GM19467 (cell line): Measurements from ENCODE around the gene ESRRB.

Experiments
- ATAC-seq: cut with Tn5 transposase; IDR thresholded peaks from one replicate; pipeline ENCODE4 v1.9.1; 2021; ENCODE audit warnings: mild to moderate bottlenecking, moderate library complexity; ENCODE audit not compliant: unreplicated experiment

The ESRRB gene

GRCh38 chr14:76375947-76376404, at the start of gene ESRRB:
ESRRB (plus strand) TSS chr14:76376137; CDS start chr14:76376402, 265 bp downstream.
- ATAC-seq: no peak

- ATAC-seq: no peak
Measured at GRCh38 chr14:76326918-76327689, 48.8 kb upstream of the ESRRB start.

- ATAC-seq: no peak
Measured at GRCh38 chr14:76328457-76329137, 47.3 kb upstream of the ESRRB start.

- no peak for ATAC-seq
Measured at GRCh38 chr14:76329154-76329928, 46.6 kb upstream of the ESRRB start.

GRCh38 chr14:76329951-76330350, 46.0 kb upstream of the ESRRB start:
- ATAC-seq: no peak

GRCh38 chr14:76330411-76331327, 45.3 kb upstream of the ESRRB start:
- ATAC-seq: no peak

GRCh38 chr14:76331328-76332011, 44.5 kb upstream of the ESRRB start:
- no peak for ATAC-seq

GRCh38 chr14:76333664-76334063, 42.3 kb upstream of the ESRRB start:
- no peak for ATAC-seq

- ATAC-seq: no peak
Measured at GRCh38 chr14:76334316-76334715, 41.6 kb upstream of the ESRRB start.

GRCh38 chr14:76336876-76337275, 39.1 kb upstream of the ESRRB start:
- ATAC-seq: no peak

GRCh38 chr14:76337635-76338545, 38.0 kb upstream of the ESRRB start:
- ATAC-seq: no peak

GRCh38 chr14:76339728-76340615, 36.0 kb upstream of the ESRRB start:
- no peak for ATAC-seq

- no peak for ATAC-seq
Measured at GRCh38 chr14:76343386-76343785, 32.6 kb upstream of the ESRRB start.

- ATAC-seq: no peak
Measured at GRCh38 chr14:76346391-76347160, 29.4 kb upstream of the ESRRB start.

GRCh38 chr14:76348898-76349297, 27.0 kb upstream of the ESRRB start:
- ATAC-seq: no peak

- no peak for ATAC-seq
Measured at GRCh38 chr14:76349993-76350392, 25.9 kb upstream of the ESRRB start.

GRCh38 chr14:76350671-76351070, 25.3 kb upstream of the ESRRB start:
- no peak for ATAC-seq
